Liver (tissue), 9 donors: Measurements from ENCODE around the gene IL22RA1. TPM values are rescaled to one million over a fixed set of nuclear protein-coding genes. Genes with fewer than 3 reads are reported as not detected.

Experiments used
- DNase-seq: peaks from one replicate; pipeline ENCODE4 v3.0.0-alpha.2; 2017; ENCODE audit warnings: low spot score
- H3K27ac ChIP-seq, 2 donors: one replicate each; pipeline ENCODE4 v1.7.0; 2013; ENCODE audit warnings: inconsistent platforms in 2 of 2, low read length in 2 of 2, control low read depth in 1 of 2, low read depth in 1 of 2, mild to moderate bottlenecking in 1 of 2
- H3K27me3 ChIP-seq, 4 donors: one replicate each; pipeline versions ENCODE4 v1.6.1 to v1.7.0; 2013; ENCODE audit warnings: low read length in 3 of 4, inconsistent platforms in 1 of 4, mild to moderate bottlenecking in 1 of 4, moderate library complexity in 1 of 4; ENCODE audit not compliant: control insufficient read depth in 4 of 4, insufficient read depth in 4 of 4
- H3K36me3 ChIP-seq, 4 donors: one replicate each; pipeline versions ENCODE4 v1.6.1 to v1.7.0; 2013; ENCODE audit warnings: low read length in 3 of 4, mild to moderate bottlenecking in 3 of 4, low read depth in 1 of 4, moderate library complexity in 1 of 4; ENCODE audit not compliant: control insufficient read depth in 4 of 4, insufficient read depth in 3 of 4
- H3K4me1 ChIP-seq, 4 donors: one replicate each; pipeline versions ENCODE4 v1.6.1 to v1.7.0; 2013; ENCODE audit warnings: low read length in 3 of 4, mild to moderate bottlenecking in 3 of 4, moderate library complexity in 1 of 4; ENCODE audit not compliant: control insufficient read depth in 4 of 4, insufficient read depth in 4 of 4
- H3K4me3 ChIP-seq, 3 donors: one replicate each; pipeline versions ENCODE4 v1.6.1 to v1.7.0; 2013; ENCODE audit warnings: low read length in 3 of 3, control low read depth in 1 of 3, low read depth in 1 of 3, mild to moderate bottlenecking in 1 of 3
- H3K9ac ChIP-seq, 2 donors: one replicate each; pipeline ENCODE4 v1.7.0; 2013; ENCODE audit warnings: low read length in 2 of 2, mild to moderate bottlenecking in 2 of 2, moderate library complexity in 2 of 2, control low read depth in 1 of 2, low read depth in 1 of 2
- H3K9me3 ChIP-seq, 4 donors: one replicate each; pipeline versions ENCODE4 v1.6.1 to v1.7.0; 2013; ENCODE audit warnings: low read length in 3 of 4; ENCODE audit not compliant: control insufficient read depth in 4 of 4
- CTCF ChIP-seq: fragments of 150-350 bp; IDR thresholded peaks from 2 replicates; pipeline ENCODE4 v1.5.1; 2017; ENCODE audit warnings: improper control_type of control experiment, low read depth, low read length; ENCODE audit not compliant: missing input control
- EGR1 ChIP-seq, 2 donors: IDR thresholded peaks; 2 replicates each; pipeline ENCODE4 v1.6.1; 2016 to 2018; ENCODE audit warnings: antibody characterized with exemption in 2 of 2, low read depth in 2 of 2
- FOXA1 ChIP-seq: IDR thresholded peaks from 2 replicates; pipeline ENCODE4 v1.6.1; 2016; ENCODE audit warnings: antibody characterized with exemption
- FOXA2 ChIP-seq: IDR thresholded peaks from 2 replicates; pipeline ENCODE4 v1.6.1; 2016; ENCODE audit warnings: antibody characterized with exemption
- GABPA ChIP-seq, 2 donors: IDR thresholded peaks in 1 of 2; conservative IDR thresholded peaks in 1 of 2; 2 replicates each; pipeline ENCODE4 v1.6.1; 2016; ENCODE audit warnings: antibody characterized with exemption in 2 of 2, mild to moderate bottlenecking in 1 of 2, moderate library complexity in 1 of 2
- HNF4A ChIP-seq, 2 donors: conservative IDR thresholded peaks; 2 replicates each; pipeline ENCODE4 v1.6.1; 2016; ENCODE audit warnings: antibody characterized with exemption in 2 of 2, mild to moderate bottlenecking in 2 of 2
- HNF4G ChIP-seq: IDR thresholded peaks from 2 replicates; pipeline ENCODE4 v1.6.1; 2016; ENCODE audit warnings: antibody characterized with exemption
- JUND ChIP-seq, 2 donors: IDR thresholded peaks; 2 replicates each; pipeline ENCODE4 v1.6.1; 2016; ENCODE audit warnings: antibody characterized with exemption in 2 of 2
- MAX ChIP-seq: IDR thresholded peaks from 2 replicates; pipeline ENCODE4 v1.6.1; 2016; ENCODE audit warnings: antibody characterized with exemption
- RAD21 ChIP-seq, 2 donors: IDR thresholded peaks; 2 replicates each; pipeline ENCODE4 v1.6.1; 2016; ENCODE audit warnings: antibody characterized with exemption in 2 of 2, mild to moderate bottlenecking in 2 of 2
- RXRA ChIP-seq, 2 donors: IDR thresholded peaks; 2 replicates each; pipeline ENCODE4 v1.6.1; 2017 to 2018; ENCODE audit warnings: antibody characterized with exemption in 2 of 2, mild to moderate bottlenecking in 1 of 2
- SP1 ChIP-seq: IDR thresholded peaks from 2 replicates; pipeline ENCODE4 v1.6.1; 2018; ENCODE audit warnings: antibody characterized with exemption, mild to moderate bottlenecking
- TAF1 ChIP-seq: conservative IDR thresholded peaks from 2 replicates; pipeline ENCODE4 v1.6.1; 2016; ENCODE audit warnings: antibody characterized with exemption, mild to moderate bottlenecking
- ZBTB33 ChIP-seq: IDR thresholded peaks from 2 replicates; pipeline ENCODE4 v1.6.1; 2016; ENCODE audit warnings: antibody characterized with exemption
- WGBS: extraction: QIAGEN DNeasy Blood & Tissue Kit; methylation state at CpG from one replicate; pipeline ENCODE4 v1.1.7; 2013; 5-methylcytosine and 5-hydroxymethylcytosine counted together
- polyA plus RNA-seq, 2 donors: library from polyadenylated mRNA; stranded (reverse) in 1 of 2; unstranded in 1 of 2; fragments of 200-250 nt in 1 of 2; fragments of >200 nt in 1 of 2; fragmentation: Nextera tagmentation in 1 of 2; extraction: Ambion mirVana in 1 of 2; gene quantifications; one replicate each; pipeline versions ENCODE4 v1.2.1 to v1.2.3, GENCODE V29; 2013 to 2015
- total RNA-seq, 2 donors: library from RNA; depleted of rRNA; stranded (reverse); fragments of >200 nt; gene quantifications; one replicate each; pipeline ENCODE4 v1.2.3, GENCODE V29; 2014
- TF ChIP-seq, protein P1 (sequence below): IDR thresholded peaks from 2 replicates; pipeline ENCODE4 v1.6.1; 2016; ENCODE audit warnings: antibody characterized with exemption
- TF ChIP-seq, protein P2 (sequence below): IDR thresholded peaks from 2 replicates; pipeline ENCODE4 v1.6.1; 2016; ENCODE audit warnings: antibody characterized with exemption, mild to moderate bottlenecking
- donor health status: healthy.
- donor health status: healthy.
- donor health status: healthy.
- donor health status: healthy.
- donor health status: healthy.

IL22RA1 gene
- total and polyA plus RNA-seq, 4 donors, result 2.1 to 4.5 (median 3.4) TPM

- Histone ChIP-seq H3K4me1 (no peaks in the 10 kb centered on the region), H3K9me3 (no peaks in the 10 kb centered on the region), H3K4me3 (no peak overlapping the region), H3K27me3 (no peaks in the 10 kb centered on the region), H3K27ac (no peak overlapping the region), H3K36me3 (no peaks in the 10 kb centered on the region), H3K9ac (no peak overlapping the region)
- WGBS, result 93% methylated on average over 13 of the region's 13 CpGs
- TF ChIP-seq EGR1 (IDR thresholded peaks at IDR 0.05; ENCODE audit: low read depth in 2 of 2) (no peak), RAD21 (IDR thresholded peaks at IDR 0.05) (no peak), RXRA (IDR thresholded peaks at IDR 0.05) (no peak), GABPA (IDR thresholded peaks at IDR 0.05 in 1 of 2, conservative IDR thresholded peaks at IDR 0.05 in 1 of 2) (no peak), FOXA1 (no peak), TAF1 (no peak), SP1 (no peak), ZBTB33 (no peak), MAX (no peak), HNF4A (conservative IDR thresholded peaks at IDR 0.05) (no peak), CTCF (no peak), JUND (IDR thresholded peaks at IDR 0.05) (no peak), FOXA2 (no peak), HNF4G (no peak)
- TF ChIP-seq, protein P1, sequence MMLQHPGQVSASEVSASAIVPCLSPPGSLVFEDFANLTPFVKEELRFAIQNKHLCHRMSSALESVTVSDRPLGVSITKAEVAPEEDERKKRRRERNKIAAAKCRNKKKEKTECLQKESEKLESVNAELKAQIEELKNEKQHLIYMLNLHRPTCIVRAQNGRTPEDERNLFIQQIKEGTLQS, result no peak
- TF ChIP-seq, protein P2, sequence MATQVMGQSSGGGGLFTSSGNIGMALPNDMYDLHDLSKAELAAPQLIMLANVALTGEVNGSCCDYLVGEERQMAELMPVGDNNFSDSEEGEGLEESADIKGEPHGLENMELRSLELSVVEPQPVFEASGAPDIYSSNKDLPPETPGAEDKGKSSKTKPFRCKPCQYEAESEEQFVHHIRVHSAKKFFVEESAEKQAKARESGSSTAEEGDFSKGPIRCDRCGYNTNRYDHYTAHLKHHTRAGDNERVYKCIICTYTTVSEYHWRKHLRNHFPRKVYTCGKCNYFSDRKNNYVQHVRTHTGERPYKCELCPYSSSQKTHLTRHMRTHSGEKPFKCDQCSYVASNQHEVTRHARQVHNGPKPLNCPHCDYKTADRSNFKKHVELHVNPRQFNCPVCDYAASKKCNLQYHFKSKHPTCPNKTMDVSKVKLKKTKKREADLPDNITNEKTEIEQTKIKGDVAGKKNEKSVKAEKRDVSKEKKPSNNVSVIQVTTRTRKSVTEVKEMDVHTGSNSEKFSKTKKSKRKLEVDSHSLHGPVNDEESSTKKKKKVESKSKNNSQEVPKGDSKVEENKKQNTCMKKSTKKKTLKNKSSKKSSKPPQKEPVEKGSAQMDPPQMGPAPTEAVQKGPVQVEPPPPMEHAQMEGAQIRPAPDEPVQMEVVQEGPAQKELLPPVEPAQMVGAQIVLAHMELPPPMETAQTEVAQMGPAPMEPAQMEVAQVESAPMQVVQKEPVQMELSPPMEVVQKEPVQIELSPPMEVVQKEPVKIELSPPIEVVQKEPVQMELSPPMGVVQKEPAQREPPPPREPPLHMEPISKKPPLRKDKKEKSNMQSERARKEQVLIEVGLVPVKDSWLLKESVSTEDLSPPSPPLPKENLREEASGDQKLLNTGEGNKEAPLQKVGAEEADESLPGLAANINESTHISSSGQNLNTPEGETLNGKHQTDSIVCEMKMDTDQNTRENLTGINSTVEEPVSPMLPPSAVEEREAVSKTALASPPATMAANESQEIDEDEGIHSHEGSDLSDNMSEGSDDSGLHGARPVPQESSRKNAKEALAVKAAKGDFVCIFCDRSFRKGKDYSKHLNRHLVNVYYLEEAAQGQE, result no peak
- DNase-seq, result no peak
Observed at GRCh38 chr1:24091971-24092482, 50.9 kb downstream of the IL22RA1 start.

GRCh38 chr1:24090736-24091135 lies 52.2 kb downstream of the IL22RA1 start:
- H3K4me3 ChIP-seq, result no peak overlapping the region
- DNase-seq, result no peak
- H3K27ac ChIP-seq, result no peak overlapping the region
- H3K27me3 ChIP-seq, result no peaks in the 10 kb centered on the region
- H3K4me1 ChIP-seq, result no peaks in the 10 kb centered on the region
- no peak overlapping the region for H3K9ac ChIP-seq
- H3K9me3 ChIP-seq, result no peaks in the 10 kb centered on the region
- WGBS, result 97% methylated on average over 11 of the region's 11 CpGs
- H3K36me3 ChIP-seq, result no peaks in the 10 kb centered on the region
- no peak for TF ChIP-seq ZBTB33
- TF ChIP-seq GABPA (IDR thresholded peaks at IDR 0.05 in 1 of 2, conservative IDR thresholded peaks at IDR 0.05 in 1 of 2), result no peak
- TF ChIP-seq JUND (IDR thresholded peaks at IDR 0.05), result no peak
- TF ChIP-seq SP1, result no peak
- TF ChIP-seq TAF1, result no peak
- TF ChIP-seq HNF4G, result no peak
- TF ChIP-seq MAX, result no peak
